RCC 7860 (cell line): ENCODE measurements around the gene SETBP1.
"Not testable (repeated sequence)": the region's sequence is repeated elsewhere in the genome, so short reads cannot be mapped to it uniquely, and the experiment has no call there.

Experiments
- DNase-seq: peaks from one replicate; pipeline ENCODE4 v3.0.0-alpha.2; 2015; ENCODE audit warnings: low spot score
- FAIRE-seq: peaks from 2 replicates; lab custom pipeline; 2012; peaks lifted over from hg19 to GRCh38; lab: Jason Lieb, UNC

The SETBP1 gene

GRCh38 chr18:44786688-44787087 is 106.0 kb downstream of the SETBP1 start:
- DNase-seq (no peak), FAIRE-seq (no peak)

- DNase-seq, result no peak
- FAIRE-seq, result no peak
Observed at GRCh38 chr18:44788334-44788733, 107.6 kb downstream of the SETBP1 start.

- DNase-seq (no peak), FAIRE-seq (no peak)
Observed at GRCh38 chr18:44789710-44790109, 109.0 kb downstream of the SETBP1 start.

- DNase-seq, result no peak
- FAIRE-seq, result no peak
Observed at GRCh38 chr18:44790860-44791259, 110.2 kb downstream of the SETBP1 start.

- FAIRE-seq (no peak), DNase-seq (no peak)
Observed at GRCh38 chr18:44791520-44791919, 110.8 kb downstream of the SETBP1 start.

- DNase-seq, result no peak
- FAIRE-seq, result no peak
Observed at GRCh38 chr18:44792456-44793061, 111.9 kb downstream of the SETBP1 start.

GRCh38 chr18:44793194-44793593 is 112.5 kb downstream of the SETBP1 start:
- FAIRE-seq, result no peak

GRCh38 chr18:44793685-44794084 is 113.0 kb downstream of the SETBP1 start:
- FAIRE-seq (no peak), DNase-seq (no peak)

More at GRCh38 chr18:44793194-44793593, 112.5 kb downstream of the SETBP1 start:
- DNase-seq, result no peak

GRCh38 chr18:44795241-44795640 is 114.6 kb downstream of the SETBP1 start:
- DNase-seq (no peak), FAIRE-seq (no peak)

GRCh38 chr18:44796429-44797428 is 116.0 kb downstream of the SETBP1 start:
- DNase-seq, result no peak

GRCh38 chr18:44798433-44799048 is 117.9 kb downstream of the SETBP1 start:
- no peak for FAIRE-seq
- no peak for DNase-seq

More at GRCh38 chr18:44796429-44797428, 116.0 kb downstream of the SETBP1 start:
- FAIRE-seq, result no peak

- no peak for DNase-seq
- FAIRE-seq, result no peak
Observed at GRCh38 chr18:44799382-44799906, 118.8 kb downstream of the SETBP1 start.

GRCh38 chr18:44799907-44800421 is 119.3 kb downstream of the SETBP1 start:
- FAIRE-seq, result peak; percentile 71
- peak; percentile 34 for DNase-seq

GRCh38 chr18:44800766-44801165 is 120.1 kb downstream of the SETBP1 start:
- not testable (repeated sequence) for FAIRE-seq, DNase-seq

GRCh38 chr18:44801781-44802180 is 121.1 kb downstream of the SETBP1 start:
- FAIRE-seq, result no peak
- no peak for DNase-seq

- no peak for FAIRE-seq
- DNase-seq, result no peak
Observed at GRCh38 chr18:44802508-44802907, 121.8 kb downstream of the SETBP1 start.

- FAIRE-seq, result no peak
Observed at GRCh38 chr18:44803019-44803650, 122.4 kb downstream of the SETBP1 start.

GRCh38 chr18:44804033-44804432 is 123.3 kb downstream of the SETBP1 start:
- no peak for FAIRE-seq
- no peak for DNase-seq

More at GRCh38 chr18:44803019-44803650, 122.4 kb downstream of the SETBP1 start:
- DNase-seq, result no peak

- DNase-seq (no peak), FAIRE-seq (no peak)
Observed at GRCh38 chr18:44805176-44805575, 124.5 kb downstream of the SETBP1 start.

GRCh38 chr18:44805643-44806042 is 125.0 kb downstream of the SETBP1 start:
- FAIRE-seq (no peak), DNase-seq (no peak)
